ENCODE results near the gene ITPRIP.

GRCh38 chr10:104276192-104276591 is 62.1 kb downstream of the ITPRIP start:
- TF ChIP-seq, protein P1, sequence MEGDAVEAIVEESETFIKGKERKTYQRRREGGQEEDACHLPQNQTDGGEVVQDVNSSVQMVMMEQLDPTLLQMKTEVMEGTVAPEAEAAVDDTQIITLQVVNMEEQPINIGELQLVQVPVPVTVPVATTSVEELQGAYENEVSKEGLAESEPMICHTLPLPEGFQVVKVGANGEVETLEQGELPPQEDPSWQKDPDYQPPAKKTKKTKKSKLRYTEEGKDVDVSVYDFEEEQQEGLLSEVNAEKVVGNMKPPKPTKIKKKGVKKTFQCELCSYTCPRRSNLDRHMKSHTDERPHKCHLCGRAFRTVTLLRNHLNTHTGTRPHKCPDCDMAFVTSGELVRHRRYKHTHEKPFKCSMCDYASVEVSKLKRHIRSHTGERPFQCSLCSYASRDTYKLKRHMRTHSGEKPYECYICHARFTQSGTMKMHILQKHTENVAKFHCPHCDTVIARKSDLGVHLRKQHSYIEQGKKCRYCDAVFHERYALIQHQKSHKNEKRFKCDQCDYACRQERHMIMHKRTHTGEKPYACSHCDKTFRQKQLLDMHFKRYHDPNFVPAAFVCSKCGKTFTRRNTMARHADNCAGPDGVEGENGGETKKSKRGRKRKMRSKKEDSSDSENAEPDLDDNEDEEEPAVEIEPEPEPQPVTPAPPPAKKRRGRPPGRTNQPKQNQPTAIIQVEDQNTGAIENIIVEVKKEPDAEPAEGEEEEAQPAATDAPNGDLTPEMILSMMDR (optimal IDR thresholded peaks at IDR 0.05 in 1 of 3, IDR thresholded peaks at IDR 0.05 in 1 of 3, conservative IDR thresholded peaks at IDR 0.05 in 1 of 3; ENCODE audit: extremely low read depth in 1 of 3, insufficient read depth in 2 of 3, low read length in 3 of 3) = no peak
- TF ChIP-seq EZH2 (IDR thresholded peaks at IDR 0.05; ENCODE audit: low read length) = no peak
